ENCODE results near the gene TGFBR3.

- TF ChIP-seq, protein P1, sequence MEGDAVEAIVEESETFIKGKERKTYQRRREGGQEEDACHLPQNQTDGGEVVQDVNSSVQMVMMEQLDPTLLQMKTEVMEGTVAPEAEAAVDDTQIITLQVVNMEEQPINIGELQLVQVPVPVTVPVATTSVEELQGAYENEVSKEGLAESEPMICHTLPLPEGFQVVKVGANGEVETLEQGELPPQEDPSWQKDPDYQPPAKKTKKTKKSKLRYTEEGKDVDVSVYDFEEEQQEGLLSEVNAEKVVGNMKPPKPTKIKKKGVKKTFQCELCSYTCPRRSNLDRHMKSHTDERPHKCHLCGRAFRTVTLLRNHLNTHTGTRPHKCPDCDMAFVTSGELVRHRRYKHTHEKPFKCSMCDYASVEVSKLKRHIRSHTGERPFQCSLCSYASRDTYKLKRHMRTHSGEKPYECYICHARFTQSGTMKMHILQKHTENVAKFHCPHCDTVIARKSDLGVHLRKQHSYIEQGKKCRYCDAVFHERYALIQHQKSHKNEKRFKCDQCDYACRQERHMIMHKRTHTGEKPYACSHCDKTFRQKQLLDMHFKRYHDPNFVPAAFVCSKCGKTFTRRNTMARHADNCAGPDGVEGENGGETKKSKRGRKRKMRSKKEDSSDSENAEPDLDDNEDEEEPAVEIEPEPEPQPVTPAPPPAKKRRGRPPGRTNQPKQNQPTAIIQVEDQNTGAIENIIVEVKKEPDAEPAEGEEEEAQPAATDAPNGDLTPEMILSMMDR (IDR thresholded peaks at IDR 0.05): no peak
- TF ChIP-seq POLR2AphosphoS5 (IDR thresholded peaks at IDR 0.05) (no peak), POLR2A (IDR thresholded peaks at IDR 0.05) (no peak), EP300 (IDR thresholded peaks at IDR 0.05) (no peak)
Measured at GRCh38 chr1:91828583-91829281, 57.2 kb downstream of the TGFBR3 start.
